Tibial artery (tissue), 4 donors: ENCODE measurements around the gene SH3RF3.

Source experiments
- DNase-seq, 2 donors: peaks; one replicate each; pipeline ENCODE4 v3.0.0-alpha.2; 2019
- H3K27ac ChIP-seq, 2 donors: fragments of 200-600 bp; sonication (generic) in 1 of 2; 1 replicate in 1 of 2; 2 replicates in 1 of 2; pipeline ENCODE4 v1.5.1; 2018 to 2019; ENCODE audit warnings: mild to moderate bottlenecking in 1 of 2
- H3K27me3 ChIP-seq, 2 donors: fragments of 200-600 bp; sonication (generic) in 1 of 2; one replicate each; pipeline versions ENCODE4 v1.5.1 to v1.6.0; 2016 to 2019
- H3K36me3 ChIP-seq, 3 donors: fragments of 200-600 bp; sonication (generic) in 2 of 3; one replicate each; pipeline ENCODE4 v1.5.1; 2016 to 2019; ENCODE audit warnings: mild to moderate bottlenecking in 2 of 3
- H3K4me1 ChIP-seq, 4 donors: fragments of 200-600 bp; sonication (generic) in 2 of 4; 1 replicate in 3 of 4; 2 replicates in 1 of 4; pipeline ENCODE4 v1.5.1; 2016 to 2019
- H3K4me3 ChIP-seq, 2 donors: fragments of 200-600 bp; sonication (generic) in 1 of 2; 1 replicate in 1 of 2; 2 replicates in 1 of 2; pipeline ENCODE4 v1.5.1; 2018 to 2019; ENCODE audit warnings: mild to moderate bottlenecking in 2 of 2
- H3K9me3 ChIP-seq, 3 donors: fragments of 200-600 bp; sonication (generic) in 1 of 3; one replicate each; pipeline ENCODE4 v1.5.1; 2016 to 2019
- intact Hi-C: fragments of 100-400 bp; cut with DNase I; formaldehyde crosslinking; loops from one replicate; pipeline ENCODE4 v1.15.0; 2023; ENCODE audit warnings: low total_unique reads
- TF ChIP-seq, protein P1 (sequence below), 2 experiments: fragments of 200-600 bp in 1 of 2; fragments of 450-650 bp in 1 of 2; IDR thresholded peaks; one replicate each; pipeline ENCODE4 v1.5.1; 2017 to 2019; ENCODE audit warnings: antibody characterized with exemption in 2 of 2, mild to moderate bottlenecking in 1 of 2, moderate library complexity in 1 of 2

SH3RF3 gene

DNA sequence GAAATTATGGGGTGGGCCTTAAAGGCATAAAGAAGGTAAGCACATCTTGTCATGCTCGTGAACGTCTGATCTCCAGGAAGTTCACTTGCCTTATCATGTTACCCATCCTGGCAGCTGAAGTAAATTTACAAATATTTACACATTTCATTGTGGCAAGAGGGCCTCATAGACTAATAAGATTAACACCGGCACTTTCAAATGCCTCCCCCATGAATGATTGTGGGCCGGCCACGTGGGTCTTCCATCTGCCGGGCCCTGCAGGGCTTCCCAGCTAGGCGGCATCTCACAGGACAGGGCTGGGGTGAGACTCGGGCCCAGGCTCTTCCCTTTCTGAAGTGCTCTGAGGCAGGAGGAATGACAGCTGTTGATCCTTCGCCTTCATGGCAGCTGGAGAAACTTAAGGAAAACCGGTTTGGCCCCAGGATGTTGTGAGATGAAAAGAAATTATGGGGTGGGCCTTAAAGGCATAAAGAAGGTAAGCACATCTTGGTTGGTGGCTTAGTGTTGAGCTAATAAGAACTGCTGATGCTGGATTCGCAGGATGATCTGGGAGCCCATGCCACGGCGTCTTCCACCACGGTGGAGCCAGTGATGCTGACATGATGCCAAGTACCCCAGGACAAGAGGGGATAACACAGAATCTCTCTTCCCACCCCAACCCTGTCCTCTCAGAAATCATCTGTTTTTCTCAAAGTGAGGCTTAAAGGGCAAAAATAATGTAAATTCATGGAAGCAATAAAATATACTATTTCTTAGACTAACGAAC is 308.5 kb downstream of the SH3RF3 start:
- Histone ChIP-seq H3K27me3 (no peaks in the 10 kb centered on the region), H3K4me3 (no peak overlapping the region), H3K9me3 (peaks cover 0 to 13% (median 0%) of the 10 kb centered on the region in 3 donors), H3K27ac (peak overlapping the region; percentile 86 to 96), H3K36me3 (peaks cover 0 to 27% (median 0%) of the 10 kb centered on the region in 3 donors), H3K4me1 (peaks cover 12 to 68% (median 49%) of the 10 kb centered on the region in 4 donors)
- peak in 1 of 2 donors; percentile 57 for DNase-seq
- TF ChIP-seq, protein P1, sequence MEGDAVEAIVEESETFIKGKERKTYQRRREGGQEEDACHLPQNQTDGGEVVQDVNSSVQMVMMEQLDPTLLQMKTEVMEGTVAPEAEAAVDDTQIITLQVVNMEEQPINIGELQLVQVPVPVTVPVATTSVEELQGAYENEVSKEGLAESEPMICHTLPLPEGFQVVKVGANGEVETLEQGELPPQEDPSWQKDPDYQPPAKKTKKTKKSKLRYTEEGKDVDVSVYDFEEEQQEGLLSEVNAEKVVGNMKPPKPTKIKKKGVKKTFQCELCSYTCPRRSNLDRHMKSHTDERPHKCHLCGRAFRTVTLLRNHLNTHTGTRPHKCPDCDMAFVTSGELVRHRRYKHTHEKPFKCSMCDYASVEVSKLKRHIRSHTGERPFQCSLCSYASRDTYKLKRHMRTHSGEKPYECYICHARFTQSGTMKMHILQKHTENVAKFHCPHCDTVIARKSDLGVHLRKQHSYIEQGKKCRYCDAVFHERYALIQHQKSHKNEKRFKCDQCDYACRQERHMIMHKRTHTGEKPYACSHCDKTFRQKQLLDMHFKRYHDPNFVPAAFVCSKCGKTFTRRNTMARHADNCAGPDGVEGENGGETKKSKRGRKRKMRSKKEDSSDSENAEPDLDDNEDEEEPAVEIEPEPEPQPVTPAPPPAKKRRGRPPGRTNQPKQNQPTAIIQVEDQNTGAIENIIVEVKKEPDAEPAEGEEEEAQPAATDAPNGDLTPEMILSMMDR (IDR thresholded peaks at IDR 0.05), result no peak
- intact Hi-C loops, result loop anchor here (5.0 kb wide), 3 partner anchors 40 to 265 kb away; no protein-coding TSS in a partner anchor

DNA sequence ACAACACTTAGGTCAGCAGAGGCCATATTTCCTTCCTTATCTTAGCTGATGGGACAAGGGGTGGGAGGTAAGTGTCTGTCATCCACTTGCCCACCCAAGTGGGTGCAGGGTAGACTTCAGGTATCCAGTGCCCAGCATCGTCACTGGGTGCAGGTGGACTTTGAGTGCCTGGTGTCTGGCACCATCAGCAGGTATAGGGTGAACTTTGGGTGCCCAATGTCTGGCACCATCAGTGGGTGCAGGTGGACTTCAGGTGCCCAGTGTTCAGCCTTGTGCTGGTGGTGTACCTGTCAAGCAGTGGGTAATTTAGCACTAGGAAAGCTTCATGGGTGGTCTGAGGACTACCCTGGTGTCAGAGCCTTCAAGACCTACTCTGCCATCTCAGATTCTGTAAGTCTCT is 309.1 kb downstream of the SH3RF3 start:
- DNase-seq, result peak in 1 of 2 donors; percentile 60
- intact Hi-C loops, result loop anchor here (5.0 kb wide), 3 partner anchors 39 to 266 kb away; no protein-coding TSS in a partner anchor
- Histone ChIP-seq H3K4me3 (no peak overlapping the region), H3K9me3 (peaks cover 0 to 19% (median 0%) of the 10 kb centered on the region in 3 donors), H3K4me1 (peaks cover 12 to 68% (median 49%) of the 10 kb centered on the region in 4 donors), H3K27me3 (no peaks in the 10 kb centered on the region), H3K36me3 (peaks cover 0 to 22% (median 4%) of the 10 kb centered on the region in 3 donors), H3K27ac (peak overlapping the region; percentile 86 to 96)
- TF ChIP-seq, protein P1 (IDR thresholded peaks at IDR 0.05), result no peak

DNA sequence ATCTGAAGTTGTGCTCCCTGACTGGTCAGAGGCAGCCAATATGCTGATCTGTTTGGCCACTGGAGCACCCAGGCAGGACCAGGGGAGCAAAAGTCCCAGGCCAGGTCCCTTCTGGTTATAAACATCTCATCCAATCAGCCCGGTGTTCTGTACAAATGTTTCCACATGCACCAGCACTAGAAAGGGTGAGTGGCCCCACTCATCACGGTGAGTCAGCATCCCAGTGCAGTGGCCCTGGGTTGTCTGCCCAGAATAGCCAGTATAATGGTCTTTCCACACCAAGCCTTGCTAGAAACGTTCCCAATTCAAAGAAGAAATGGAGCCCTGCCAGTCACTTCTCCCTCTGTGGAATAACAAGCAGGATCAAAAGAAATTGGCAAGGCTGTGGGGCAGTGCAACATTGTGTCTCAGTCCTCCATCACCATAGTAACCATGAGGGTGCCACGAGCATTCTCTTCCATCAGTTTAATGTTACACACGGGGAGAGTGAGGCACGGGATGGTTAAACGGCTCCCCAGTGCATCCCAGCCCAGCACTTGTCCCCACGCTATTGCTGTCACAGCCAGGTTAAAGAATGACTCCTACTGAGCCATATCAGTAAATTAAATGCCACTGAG is 309.9 kb downstream of the SH3RF3 start:
- peak; percentile 72 to 94 for DNase-seq
- intact Hi-C loops, result loop anchor here (5.0 kb wide), 3 partner anchors 38 to 267 kb away; no protein-coding TSS in a partner anchor

DNA sequence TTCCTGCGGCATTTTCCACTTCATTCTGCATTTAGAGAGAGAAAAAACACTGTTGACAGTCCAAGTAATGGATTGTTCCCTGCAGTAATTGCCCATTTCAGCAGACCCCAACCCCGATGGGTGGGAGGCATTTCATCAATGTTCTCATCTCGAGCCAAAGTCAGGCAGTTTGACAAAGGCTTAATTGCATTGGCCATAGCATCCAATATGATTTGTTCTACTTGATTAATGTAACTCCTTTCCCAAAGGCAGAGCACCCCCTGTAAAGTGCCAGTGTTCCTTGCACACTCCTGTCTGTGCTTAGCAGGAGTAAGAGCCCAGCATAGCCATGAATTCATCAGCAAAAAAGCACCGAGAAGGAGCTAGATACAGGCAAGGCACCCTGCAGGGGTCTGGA is 310.4 kb downstream of the SH3RF3 start:
- no peak overlapping the region for H3K4me3 ChIP-seq
- H3K27ac ChIP-seq, result peak overlapping the region; percentile 86 to 96
- H3K9me3 ChIP-seq, result peaks cover 0 to 21% (median 0%) of the 10 kb centered on the region in 3 donors
- peaks cover 0 to 10% (median 9%) of the 10 kb centered on the region in 3 donors for H3K36me3 ChIP-seq
- TF ChIP-seq, protein P1 (IDR thresholded peaks at IDR 0.05), result no peak
- peaks cover 12 to 68% (median 49%) of the 10 kb centered on the region in 4 donors for H3K4me1 ChIP-seq
- intact Hi-C loops, result loop anchor here (5.0 kb wide), 3 partner anchors 38 to 267 kb away; no protein-coding TSS in a partner anchor
- DNase-seq, result peak in 1 of 2 donors; percentile 24
- no peaks in the 10 kb centered on the region for H3K27me3 ChIP-seq

More for the DNA sequence above, 309.9 kb downstream of the SH3RF3 start:
- Histone ChIP-seq H3K36me3 (peaks cover 0 to 15% (median 9%) of the 10 kb centered on the region in 3 donors), H3K4me1 (peaks cover 12 to 68% (median 49%) of the 10 kb centered on the region in 4 donors), H3K9me3 (peaks cover 0 to 21% (median 0%) of the 10 kb centered on the region in 3 donors), H3K27ac (peak overlapping the region; percentile 86 to 96), H3K4me3 (no peak overlapping the region), H3K27me3 (no peaks in the 10 kb centered on the region)
- TF ChIP-seq, protein P1 (IDR thresholded peaks at IDR 0.05), result no peak

DNA sequence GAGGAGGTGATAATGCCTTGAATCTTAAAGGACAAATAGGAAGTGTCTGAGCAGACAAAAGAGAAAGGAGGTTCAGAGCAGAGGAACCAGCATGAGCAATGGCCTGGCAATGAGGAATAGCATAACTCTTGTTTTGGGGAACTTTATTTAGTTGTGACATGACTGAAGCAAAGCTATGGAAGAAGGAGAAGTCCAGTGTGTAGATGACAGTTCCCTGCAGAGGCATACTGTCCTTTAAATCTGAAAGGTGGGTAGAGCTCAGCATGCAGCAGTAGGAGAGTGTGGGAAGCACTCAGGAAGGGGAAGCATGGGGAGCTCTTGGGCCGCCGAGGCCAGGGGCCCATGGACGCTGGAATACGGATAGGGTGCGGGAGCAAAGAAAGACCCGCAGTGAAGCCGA is 311.0 kb downstream of the SH3RF3 start:
- Histone ChIP-seq H3K27ac (peak overlapping the region; percentile 86 to 96), H3K4me1 (peaks cover 12 to 64% (median 49%) of the 10 kb centered on the region in 4 donors), H3K36me3 (peaks cover 0 to 9% (median 8%) of the 10 kb centered on the region in 3 donors), H3K27me3 (no peaks in the 10 kb centered on the region), H3K9me3 (peaks cover 0 to 21% (median 0%) of the 10 kb centered on the region in 3 donors), H3K4me3 (no peak overlapping the region)
- TF ChIP-seq, protein P1 (IDR thresholded peaks at IDR 0.05), result no peak
- intact Hi-C loops, result loop anchor here (5.0 kb wide), 3 partner anchors 37 to 268 kb away; no protein-coding TSS in a partner anchor
- peak in 1 of 2 donors; percentile 54 for DNase-seq
